ENCODE data around the gene CEACAM1.
"Not testable (repeated sequence)": the region's sequence is repeated elsewhere in the genome, so short reads cannot be mapped to it uniquely, and the experiment has no call there.

- TF ChIP-seq CTCF (IDR thresholded peaks at IDR 0.05; ENCODE audit: poor library complexity, severe bottlenecking); RAD21 (conservative IDR thresholded peaks at IDR 0.05); POLR2AphosphoS5 (IDR thresholded peaks at IDR 0.05); TAF1 (IDR thresholded peaks at IDR 0.05; ENCODE audit: low read depth); EZH2 (IDR thresholded peaks at IDR 0.05; ENCODE audit: borderline replicate concordance, insufficient read depth, low read length, poor library complexity, severe bottlenecking); REST (IDR thresholded peaks at IDR 0.05; ENCODE audit: borderline replicate concordance); MXI1 (conservative IDR thresholded peaks at IDR 0.05; ENCODE audit: poor library complexity, severe bottlenecking); EP300 (conservative IDR thresholded peaks at IDR 0.05; ENCODE audit: poor library complexity, severe bottlenecking): not testable (repeated sequence)
These were observed 6.0 kb downstream of the CEACAM1 start for GRCh38 chr19:42522262-42522661.
